NCI-H128 (cell line): ENCODE results near the gene BMP4.

ENCODE experiments used
- DNase-seq: peaks from one replicate; lab custom pipeline; 2025; ENCODE audit not compliant: unreplicated experiment; lab: John Stamatoyannopoulos, UW

Gene BMP4

DNA sequence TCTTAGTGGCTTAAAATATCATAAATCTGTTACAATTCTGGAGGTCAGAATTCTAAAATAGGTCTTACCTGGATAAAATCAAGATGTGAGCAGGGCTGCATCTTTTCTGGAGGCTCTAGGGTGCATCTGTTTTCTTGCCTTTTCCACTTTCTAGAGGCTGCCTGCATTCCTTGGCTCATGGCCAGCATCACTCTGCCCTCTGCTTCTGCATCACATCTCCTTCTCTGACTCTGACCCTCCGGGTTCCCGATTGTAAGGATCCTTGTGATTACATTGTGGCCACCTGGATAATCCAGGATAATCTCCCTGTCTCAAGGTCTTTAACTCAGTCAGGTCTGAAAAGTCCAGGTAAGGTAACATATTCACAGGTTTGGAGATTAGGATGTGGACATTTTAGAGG, 11.0 kb upstream of the BMP4 start:
- DNase-seq: no peak

DNA sequence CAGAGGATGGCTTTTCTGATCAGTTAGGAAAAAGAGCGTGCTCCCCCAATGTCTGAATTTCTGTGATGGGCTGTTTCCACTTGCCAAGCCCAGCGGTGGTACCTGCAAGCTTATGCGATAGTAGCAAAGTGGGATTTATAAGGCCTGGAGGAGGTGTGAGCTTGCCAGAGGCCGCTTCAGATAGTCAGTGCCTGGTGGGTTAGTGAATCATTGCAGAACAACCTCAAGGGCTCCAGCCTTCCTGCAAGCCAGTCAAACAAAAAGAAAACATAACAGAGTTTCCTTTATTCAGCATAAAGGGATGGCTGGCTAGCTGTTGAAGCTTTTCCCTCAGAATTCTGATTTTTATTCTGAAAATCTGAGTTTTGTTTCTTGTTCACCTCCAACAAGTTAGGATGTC, 7.6 kb upstream of the BMP4 start:
- no peak for DNase-seq

DNA sequence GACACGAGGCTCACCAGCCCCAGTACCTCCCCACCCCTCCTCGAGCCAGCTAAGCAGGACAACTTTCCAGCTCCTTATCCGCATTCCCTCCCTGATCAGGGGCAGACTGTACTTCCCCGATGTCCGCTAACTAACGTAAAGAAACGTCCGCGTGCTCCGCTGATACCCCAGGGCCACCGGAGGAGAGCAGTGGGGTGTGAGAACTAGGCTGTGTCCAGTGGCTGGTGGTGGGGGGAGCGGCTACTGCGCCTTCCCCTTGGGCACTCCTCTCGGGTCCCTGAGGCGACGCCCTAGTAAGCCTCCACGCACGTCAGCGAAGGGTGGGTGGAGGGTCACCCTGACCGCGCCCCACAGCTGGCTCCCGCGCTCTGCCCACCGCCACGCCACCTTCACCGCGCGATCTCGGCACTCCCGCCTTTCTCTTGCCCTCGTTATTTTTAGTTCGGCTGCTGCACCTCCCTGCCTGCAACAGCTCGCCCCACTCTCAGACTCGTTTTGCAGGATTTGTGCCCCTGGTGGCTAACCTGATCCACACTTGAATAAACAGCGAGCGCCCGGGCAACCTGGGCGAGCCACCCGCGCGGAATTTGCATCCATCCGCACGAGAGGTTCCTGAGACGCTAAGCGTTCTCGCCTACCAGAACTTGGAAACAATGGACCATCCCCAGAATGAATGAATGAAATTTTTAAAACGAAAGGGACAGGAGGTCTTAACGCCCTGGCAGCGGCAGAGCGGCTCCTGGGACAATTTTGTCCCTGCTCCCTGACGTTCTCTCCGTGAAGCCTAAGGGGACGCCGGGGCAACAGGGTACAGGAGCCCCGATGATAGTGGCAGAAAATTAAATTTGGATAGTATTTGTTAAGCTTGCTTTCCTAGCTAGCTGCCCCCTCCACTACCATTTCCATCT, 6.9 kb upstream of the BMP4 start:
- DNase-seq: no peak

DNA sequence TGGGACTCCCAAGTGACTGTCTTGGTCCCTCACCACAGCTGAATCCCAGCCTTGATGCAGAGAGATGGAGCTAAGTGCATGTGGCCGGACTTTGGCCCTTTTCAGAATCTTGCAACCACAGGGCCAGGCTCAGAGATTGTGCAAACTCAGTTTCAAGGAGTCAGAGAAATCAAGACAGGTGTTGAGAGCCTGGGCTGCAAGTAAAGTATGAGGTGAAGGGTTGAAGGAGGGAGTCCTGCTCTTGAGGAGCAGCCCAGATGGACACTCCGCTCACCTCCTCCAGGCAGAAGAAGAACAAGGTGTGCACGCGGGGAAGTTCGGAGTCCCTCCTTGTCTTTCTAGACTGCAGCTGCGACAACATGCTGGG, 6.3 kb upstream of the BMP4 start:
- no peak for DNase-seq

DNA sequence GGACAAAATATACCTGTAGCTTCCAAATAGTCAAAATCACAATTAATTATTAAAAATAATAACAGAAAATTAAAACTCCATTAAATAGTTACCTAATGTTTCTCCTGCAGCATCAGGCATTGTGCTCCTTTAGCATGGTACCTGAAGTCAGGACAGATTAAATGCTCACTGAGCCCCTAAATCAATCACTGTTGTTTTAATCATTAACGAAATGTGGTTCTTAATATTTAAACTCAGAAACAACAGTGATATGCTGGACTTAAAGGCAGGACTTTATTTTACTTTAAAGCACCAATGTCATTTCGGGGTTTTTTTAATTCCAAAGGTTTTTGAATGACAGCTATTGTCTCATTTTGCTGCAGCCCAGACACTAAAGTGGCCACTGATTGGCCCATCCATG, 2.0 kb upstream of the BMP4 start:
- DNase-seq: no peak

DNA sequence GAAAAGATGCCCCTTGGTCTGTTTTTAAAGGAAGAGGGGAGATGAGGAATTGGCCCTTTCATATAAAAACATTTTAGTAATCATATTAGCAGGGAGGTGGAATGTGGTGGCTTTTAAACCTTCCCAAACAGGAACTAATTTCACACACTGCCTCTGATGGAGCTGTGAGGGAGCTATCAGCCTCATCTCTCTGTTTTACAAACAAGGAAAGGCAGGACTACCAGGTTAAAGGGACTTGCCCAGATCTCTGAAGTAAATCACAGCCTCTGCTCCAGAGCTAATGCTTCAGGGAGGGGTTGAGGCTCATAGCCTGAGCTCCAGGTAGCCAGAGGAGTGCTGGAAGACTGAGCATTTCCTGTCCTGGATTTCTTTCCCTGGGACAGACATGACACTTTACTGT, 1.1 kb upstream of the BMP4 start:
- DNase-seq: no peak

DNA sequence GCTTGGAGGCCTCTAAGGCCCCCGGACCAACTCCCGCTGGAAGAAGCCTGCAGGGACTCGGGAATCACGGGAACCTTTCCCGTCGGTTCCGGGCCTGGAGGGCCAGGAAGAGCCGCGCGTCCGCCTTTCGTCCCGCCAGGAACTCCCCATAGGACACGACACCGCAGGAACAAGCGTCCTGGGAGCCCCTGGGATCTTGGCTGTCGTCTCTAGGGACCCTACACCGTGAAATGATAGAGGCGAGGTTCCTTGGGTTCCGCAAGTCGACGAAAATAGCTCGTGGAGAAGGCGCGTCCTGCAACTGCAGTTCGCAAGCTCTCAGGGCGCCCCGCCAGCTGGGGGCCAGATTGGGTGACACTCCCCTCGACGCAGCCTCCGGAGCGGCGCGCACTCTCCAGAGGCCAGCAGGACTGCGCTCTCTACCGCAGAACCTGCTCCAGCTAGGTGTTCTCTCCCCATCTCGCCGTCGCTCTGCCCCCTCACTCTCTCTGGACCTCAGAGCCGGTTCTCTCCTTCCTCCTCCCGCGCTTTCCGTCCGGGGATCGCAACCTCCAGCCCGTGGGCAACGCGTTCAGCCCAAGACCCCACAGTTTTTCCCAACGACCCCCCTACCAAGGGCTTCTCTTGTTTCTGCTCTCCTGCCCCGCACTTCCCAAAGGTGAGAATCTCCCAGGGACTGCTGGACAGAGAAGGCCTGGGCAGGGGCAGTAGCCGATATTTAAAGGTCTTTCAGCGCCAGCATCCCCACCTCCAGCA, 776 bp downstream of the BMP4 start:
- no peak for DNase-seq

DNA sequence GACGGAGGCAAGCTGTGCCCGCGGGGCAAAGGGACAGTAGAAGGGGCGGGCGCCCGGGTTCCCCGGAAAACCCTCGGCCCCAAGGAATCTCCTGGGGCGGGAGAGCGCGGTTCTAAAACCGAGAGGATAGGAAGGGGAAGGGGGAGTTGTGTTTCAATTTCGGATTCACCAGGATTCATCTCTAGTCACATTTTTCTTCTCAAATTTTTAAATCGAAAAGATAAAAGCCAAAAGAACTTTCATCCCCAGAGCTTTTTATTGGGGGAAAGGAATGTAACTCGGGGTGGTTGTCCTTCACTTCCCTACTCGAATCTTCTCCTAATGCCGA, 1.4 kb downstream of the BMP4 start:
- no peak for DNase-seq

DNA sequence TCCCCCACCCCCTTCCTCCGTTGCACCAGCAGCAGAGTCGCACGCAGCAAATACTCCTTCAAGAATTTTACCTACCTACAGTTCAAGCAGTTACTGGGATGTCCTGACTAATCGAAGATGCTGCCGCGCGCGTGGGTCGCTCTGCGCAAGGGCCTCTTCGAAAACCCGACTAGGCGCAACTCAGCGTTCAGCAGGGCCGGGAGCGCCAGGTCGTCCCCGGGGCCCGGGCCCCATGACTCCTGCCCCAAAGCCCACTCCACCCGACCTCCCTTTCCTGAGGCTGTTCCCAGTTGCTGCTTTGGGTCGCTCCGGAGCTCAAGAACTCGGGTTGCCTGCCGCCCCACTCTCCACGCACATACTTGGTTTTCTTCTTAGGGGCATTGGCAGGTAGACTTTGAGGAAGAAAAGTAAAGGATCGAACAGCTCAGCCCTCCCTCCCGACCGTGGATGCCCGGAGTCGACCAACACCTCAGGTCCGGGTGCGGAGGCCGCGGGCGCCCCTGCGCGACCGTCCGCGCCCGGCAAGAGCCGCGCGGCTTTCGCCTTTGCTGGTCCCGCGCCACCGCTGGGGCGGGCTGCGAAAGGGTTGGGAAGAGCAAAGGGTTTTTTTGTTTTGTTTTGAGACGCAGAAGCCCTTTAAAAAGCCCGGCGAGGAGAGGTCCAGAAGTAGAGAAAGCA, 1.9 kb downstream of the BMP4 start:
- no peak for DNase-seq

DNA sequence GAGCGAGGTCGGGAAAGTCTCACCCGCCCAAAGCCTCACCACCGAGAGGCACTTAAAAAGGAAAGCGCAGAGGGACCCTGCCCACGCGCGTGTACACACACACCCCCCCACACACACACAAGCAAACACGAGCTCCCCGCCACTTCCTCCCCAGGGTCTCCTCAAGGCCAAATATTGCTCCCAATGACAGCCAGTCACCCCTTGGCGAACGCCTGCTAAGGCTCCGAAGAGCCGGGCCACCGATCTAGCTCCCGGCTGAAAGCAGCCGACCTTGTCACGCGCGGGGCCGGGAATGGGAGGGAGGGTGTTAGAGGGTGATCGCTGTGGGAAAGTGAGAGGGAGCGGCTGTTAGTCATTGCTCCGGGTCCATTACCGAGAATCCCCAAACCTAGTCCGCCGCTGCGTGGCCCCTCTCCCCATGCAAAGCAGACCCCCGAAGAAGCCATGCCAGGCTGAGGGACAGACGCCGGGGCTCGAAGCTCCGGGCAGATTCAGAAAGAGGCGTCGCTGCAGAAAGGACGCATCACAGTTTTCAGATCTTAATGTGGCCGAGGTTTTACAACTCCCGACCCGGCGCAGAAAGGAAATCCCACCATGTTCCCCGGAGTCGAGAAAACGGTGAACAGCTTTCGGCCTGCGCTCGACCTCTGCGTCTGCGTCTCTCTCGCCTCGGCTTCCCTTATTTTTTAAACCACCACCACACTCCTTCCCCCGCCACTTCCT, 2.6 kb downstream of the BMP4 start:
- no peak for DNase-seq

DNA sequence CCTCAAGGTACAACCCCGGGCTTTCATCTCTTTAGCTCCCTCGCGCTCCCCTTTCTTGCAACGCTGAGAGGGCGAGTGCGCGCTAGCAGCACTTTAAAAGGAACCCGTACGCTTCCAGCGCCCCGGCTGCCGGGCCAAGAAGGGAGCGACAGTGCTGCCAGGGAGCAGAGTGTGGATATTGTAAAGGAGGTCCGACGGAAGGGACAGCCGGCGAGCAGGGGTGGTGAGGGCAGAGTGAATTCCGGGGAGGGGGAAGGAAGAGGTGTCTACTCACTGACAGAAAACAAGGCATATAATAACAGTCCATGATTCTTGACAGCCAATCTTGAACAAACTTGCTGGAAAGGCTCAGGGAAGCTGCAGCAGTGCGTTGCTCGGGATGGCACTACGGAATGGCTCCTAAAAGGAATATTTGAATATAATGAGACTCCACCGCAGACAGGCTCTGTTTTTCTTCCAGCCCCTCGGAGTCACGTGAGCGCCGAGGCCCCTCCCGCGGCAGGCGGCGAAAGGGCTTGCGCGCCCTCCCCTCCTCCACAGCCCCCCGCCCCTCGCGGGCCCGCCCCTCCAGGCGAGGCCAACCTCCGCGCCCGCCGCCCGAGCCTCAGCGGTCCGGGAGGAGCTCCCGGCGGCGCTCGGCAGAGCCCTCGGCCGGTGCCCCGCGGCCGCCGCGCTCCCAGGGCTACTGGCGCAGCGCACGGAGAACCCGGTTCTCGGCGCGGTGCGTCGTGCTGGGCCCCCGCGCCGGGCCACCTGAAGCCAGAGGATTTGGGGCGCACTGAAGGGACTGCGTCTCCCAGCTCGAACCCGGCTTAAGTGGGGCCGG, 3.4 kb downstream of the BMP4 start:
- DNase-seq: peak; percentile 19

DNA sequence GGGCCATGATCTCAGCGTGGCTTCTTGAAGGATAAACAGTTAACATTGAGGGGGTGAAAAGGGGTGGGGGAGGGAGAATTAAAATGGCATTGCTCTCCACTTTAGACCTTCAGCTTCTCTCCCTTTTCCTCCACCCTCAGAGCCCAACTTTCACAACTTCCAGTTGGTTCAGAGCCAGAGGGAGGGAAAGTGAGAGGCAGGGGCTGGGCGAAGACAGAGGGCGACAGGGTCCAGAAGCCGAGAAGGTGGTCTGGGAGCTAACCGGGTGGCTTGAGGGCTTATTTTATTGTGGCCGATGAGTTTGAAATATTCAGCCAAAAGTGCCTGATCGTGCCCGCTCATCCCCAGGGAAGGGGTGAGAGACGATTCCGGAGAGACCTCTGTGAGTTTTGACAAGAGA, 4.1 kb downstream of the BMP4 start:
- DNase-seq: no peak

DNA sequence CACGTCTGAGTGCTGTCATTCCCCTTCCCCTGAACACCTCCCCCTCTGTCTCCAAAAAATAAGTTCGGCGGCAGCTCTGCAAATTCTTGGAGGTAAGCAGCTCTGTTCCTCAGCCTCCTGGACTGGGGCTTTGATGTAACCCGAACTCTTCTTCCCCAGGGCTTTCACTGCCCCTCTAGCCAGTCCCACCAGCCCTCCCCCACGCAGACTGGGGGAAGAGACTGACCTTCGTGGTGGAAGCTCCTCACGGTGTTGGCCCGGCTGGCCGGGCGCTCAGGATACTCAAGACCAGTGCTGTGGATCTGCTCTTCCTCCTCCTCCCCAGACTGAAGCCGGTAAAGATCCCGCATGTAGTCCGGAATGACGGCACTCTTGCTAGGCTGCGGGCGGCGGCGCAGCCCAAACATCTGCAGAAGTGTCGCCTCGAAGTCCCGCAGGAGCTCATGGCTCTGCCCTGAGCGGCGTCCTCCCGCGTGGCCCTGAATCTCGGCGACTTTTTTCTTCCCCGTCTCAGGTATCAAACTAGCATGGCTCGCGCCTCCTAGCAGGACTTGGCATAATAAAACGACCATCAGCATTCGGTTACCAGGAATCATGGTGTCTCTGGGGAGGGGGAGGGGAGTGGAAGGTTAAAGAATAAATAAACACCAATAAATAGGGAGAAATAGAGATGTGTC, 4.9 kb downstream of the BMP4 start:
- DNase-seq: no peak

DNA sequence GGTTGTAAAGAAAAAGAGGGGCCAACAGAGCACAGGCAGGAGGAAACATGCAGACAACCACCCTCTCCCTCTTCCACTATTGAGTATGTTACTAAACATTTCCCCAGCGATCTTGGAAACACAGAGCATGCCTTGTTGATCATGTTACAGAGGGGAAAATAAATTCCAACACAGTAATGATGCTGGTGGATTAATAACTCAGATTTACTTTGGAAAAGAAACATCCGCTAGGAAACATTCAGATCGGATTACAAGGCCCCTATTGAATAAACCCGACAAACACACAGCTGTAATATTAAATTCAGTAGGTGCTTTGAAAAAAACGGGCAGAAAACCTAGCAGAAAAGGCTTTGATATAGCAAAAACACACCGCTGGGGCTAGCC, 5.4 kb downstream of the BMP4 start:
- DNase-seq: no peak

DNA sequence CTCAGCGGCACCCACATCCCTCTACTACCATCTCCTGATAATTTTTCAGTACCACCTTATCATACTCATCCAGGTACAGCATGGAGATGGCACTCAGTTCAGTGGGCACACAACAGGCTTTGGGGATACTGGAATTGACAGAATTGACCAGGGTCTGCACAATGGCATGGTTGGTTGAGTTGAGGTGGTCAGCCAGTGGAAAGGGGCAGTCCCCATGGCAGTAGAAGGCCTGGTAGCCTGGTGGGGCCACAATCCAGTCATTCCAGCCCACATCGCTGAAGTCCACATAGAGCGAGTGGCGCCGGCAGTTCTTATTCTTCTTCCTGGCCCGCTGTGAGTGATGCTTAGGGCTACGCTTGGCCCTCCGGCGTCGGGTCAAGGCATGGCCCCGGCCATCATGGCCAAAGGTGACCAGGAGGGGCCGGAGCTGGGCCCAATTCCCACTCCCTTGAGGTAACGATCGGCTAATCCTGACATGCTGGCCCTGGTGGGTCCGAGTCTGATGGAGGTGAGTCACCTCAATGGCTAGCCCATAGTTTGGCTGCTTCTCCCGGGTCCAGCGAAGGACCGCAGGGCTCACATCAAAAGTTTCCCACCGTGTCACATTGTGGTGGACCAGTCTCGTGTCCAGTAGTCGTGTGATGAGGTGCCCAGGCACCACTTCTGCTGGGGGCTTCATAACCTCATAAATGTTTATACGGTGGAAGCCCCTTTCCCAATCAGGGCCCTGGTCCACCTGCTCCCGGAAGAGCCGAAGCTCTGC, 6.4 kb downstream of the BMP4 start:
- no peak for DNase-seq

DNA sequence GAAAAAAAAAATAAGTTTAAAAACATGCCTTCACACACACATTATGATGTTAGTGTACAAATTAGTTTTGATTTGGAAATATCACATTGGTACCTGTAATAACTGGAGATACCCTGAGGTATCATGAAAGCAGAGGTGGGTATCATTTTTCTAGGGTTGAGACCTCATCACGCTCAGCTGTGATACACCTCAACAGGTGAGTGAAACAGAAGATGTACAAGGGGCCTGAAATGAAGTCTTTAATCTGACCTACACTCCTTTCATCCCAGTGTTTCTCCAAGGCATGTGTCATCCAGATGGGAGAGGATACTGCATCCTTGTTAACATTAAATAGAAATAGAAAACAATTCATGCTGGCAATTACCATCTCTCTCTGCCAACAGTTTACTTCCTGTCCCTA, 7.4 kb downstream of the BMP4 start:
- DNase-seq: no peak

DNA sequence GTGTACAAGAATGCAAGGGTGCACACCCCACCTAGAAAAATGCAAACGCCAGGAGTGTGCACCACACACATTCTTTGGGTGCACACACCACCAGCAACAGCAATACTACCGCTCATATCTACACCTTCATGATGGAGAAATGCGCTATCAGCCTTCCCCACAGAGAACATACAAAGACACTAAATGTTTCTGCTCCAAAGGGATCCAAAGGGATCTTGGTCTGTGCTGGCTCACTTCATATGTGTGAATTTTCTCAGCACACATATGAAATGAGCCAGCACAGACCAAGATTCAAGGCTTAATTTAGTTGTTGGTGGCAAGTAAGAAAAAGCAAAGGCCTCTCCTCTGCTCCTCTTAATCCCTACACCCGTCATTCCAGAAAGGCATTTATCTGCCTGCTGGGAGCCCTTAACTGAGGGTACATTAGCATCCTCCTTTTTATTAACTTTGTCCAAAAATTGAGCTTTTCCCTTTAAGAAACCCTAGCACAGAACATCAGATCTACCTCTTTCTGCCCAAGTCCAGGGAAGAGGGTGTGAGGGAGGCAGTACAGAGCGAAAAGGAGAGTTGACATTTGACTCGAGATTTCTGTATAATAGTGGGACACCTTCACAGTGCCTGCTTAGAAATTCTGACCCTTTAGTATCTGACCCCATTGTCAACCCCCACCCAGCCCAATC, 8.3 kb downstream of the BMP4 start:
- DNase-seq: no peak

DNA sequence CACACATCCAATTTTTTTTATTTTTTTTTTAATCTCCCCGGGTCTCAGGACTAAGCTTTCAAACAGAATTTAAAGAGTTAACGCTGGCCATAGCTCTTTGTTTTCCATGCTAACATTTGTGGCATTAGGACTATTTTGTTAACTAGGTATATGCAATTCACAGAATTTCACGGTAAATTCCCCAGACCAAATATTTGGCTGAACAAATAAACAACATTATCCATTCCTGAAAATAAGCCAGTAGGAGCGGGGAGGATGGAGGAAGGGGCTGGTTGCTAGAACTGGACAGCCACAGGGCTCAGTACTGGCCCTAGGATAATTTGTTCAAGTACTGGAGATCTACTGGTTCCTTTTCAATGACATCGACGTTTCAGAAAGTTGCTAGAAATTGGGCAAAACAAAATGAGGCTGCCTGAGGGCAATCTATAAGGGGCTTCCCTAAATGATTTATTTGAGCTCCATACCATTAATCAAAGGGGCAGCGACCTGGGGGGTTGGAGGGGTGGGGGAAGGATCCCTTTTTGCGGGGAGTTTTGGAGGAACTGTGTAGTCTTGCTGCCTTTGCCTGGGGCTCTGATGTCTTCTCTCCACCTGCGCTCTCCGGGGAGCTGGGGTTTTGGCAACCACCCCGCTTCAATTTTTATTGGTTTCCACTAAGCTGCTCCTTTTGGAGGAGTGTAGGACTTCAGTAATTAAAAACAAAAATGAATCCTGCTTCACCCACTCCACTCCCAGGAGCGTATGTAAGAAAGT, 9.0 kb downstream of the BMP4 start:
- no peak for DNase-seq
